Activated gamma-delta T cell (primary cell): ENCODE results near the gene KAT6B.

Experiments
- DNase-seq: peaks from one replicate; lab custom pipeline; 2025; lab: John Stamatoyannopoulos, UW

KAT6B gene

GRCh38 chr10:74955796-74956195, 129.4 kb downstream of the KAT6B start:
- no peak for DNase-seq

GRCh38 chr10:74956555-74957111, 130.2 kb downstream of the KAT6B start:
- no peak for DNase-seq

- DNase-seq = no peak
Observed at GRCh38 chr10:74957285-74957961, 131.0 kb downstream of the KAT6B start.

- no peak for DNase-seq
Observed at GRCh38 chr10:74958316-74958715, 131.9 kb downstream of the KAT6B start.

- DNase-seq = no peak
Observed at GRCh38 chr10:74960670-74961069, 134.3 kb downstream of the KAT6B start.

- no peak for DNase-seq
Observed at GRCh38 chr10:74962517-74962916, 136.1 kb downstream of the KAT6B start.

- no peak for DNase-seq
Observed at GRCh38 chr10:74963549-74963948, 137.1 kb downstream of the KAT6B start.

GRCh38 chr10:74967911-74968666, 141.7 kb downstream of the KAT6B start:
- no peak for DNase-seq

- no peak for DNase-seq
Observed at GRCh38 chr10:74968667-74969061, 142.3 kb downstream of the KAT6B start.

- no peak for DNase-seq
Observed at GRCh38 chr10:74969093-74969492, 142.7 kb downstream of the KAT6B start.

- DNase-seq = no peak
Observed at GRCh38 chr10:74969530-74969929, 143.1 kb downstream of the KAT6B start.

- no peak for DNase-seq
Observed at GRCh38 chr10:74973741-74974392, 147.5 kb downstream of the KAT6B start.

GRCh38 chr10:74975758-74976157, 149.4 kb downstream of the KAT6B start:
- DNase-seq = no peak

- no peak for DNase-seq
Observed at GRCh38 chr10:74976565-74976964, 150.2 kb downstream of the KAT6B start.

GRCh38 chr10:74977072-74977471, 150.7 kb downstream of the KAT6B start:
- no peak for DNase-seq

GRCh38 chr10:74977913-74978847, 151.8 kb downstream of the KAT6B start:
- DNase-seq = no peak

- no peak for DNase-seq
Observed at GRCh38 chr10:74981831-74982633, 155.6 kb downstream of the KAT6B start.

GRCh38 chr10:74982634-74982982, 156.2 kb downstream of the KAT6B start:
- DNase-seq = no peak

- DNase-seq = no peak
Observed at GRCh38 chr10:74983383-74983782, 157.0 kb downstream of the KAT6B start.

GRCh38 chr10:74987339-74988053, 161.1 kb downstream of the KAT6B start:
- DNase-seq = no peak
